Ascending aorta (tissue), 2 donors: Measurements from ENCODE around the gene CHAT. TPM values are rescaled to one million over a fixed set of nuclear protein-coding genes. Genes with fewer than 3 reads are reported as not detected.
A peak's percentile ranks its signal among the peaks of the same experiment; 100 is the strongest.

Source experiments
- DNase-seq, 2 donors: peaks; one replicate each; pipeline ENCODE4 v3.0.0-alpha.2; 2019; ENCODE audit warnings: low spot score in 2 of 2
- H3K27ac ChIP-seq, 2 donors: fragments of 200-600 bp; sonication (generic); one replicate each; pipeline ENCODE4 v1.5.1; 2016 to 2017; ENCODE audit warnings: mild to moderate bottlenecking in 1 of 2
- H3K27me3 ChIP-seq: fragments of 200-600 bp; sonication (generic); one replicate; pipeline ENCODE4 v1.5.1; 2017
- H3K36me3 ChIP-seq, 2 donors: fragments of 200-600 bp; sonication (generic); one replicate each; pipeline ENCODE4 v1.5.1; 2016
- H3K4me1 ChIP-seq, 2 donors: fragments of 200-600 bp; sonication (generic); one replicate each; pipeline ENCODE4 v1.5.1; 2016 to 2017; ENCODE audit warnings: mild to moderate bottlenecking in 1 of 2
- H3K4me3 ChIP-seq, 2 donors: fragments of 200-600 bp; sonication (generic); one replicate each; pipeline ENCODE4 v1.5.1; 2016 to 2017; ENCODE audit warnings: mild to moderate bottlenecking in 1 of 2
- H3K9me3 ChIP-seq, 2 donors: fragments of 200-600 bp; sonication (generic); one replicate each; pipeline ENCODE4 v1.5.1; 2016
- CTCF ChIP-seq, 3 experiments: fragments of 200-600 bp in 2 of 3; fragments of 450-650 bp in 1 of 3; sonication (generic) in 2 of 3; IDR thresholded peaks; one replicate each; pipeline ENCODE4 v1.5.1; 2016 to 2019; ENCODE audit warnings: antibody characterized with exemption in 3 of 3, mild to moderate bottlenecking in 1 of 3, moderate library complexity in 1 of 3
- intact Hi-C: fragments of 100-400 bp; cut with DNase I; formaldehyde crosslinking; loops from one replicate; pipeline ENCODE4 v1.15.1; 2023
- total RNA-seq: library from RNA; depleted of rRNA; stranded (reverse); fragments of >200 nt; gene quantifications from one replicate; pipeline ENCODE4 v1.1.0, GENCODE V29; 2016

CHAT gene
- total RNA-seq, 1 donor from 2014 or later, result not detected

DNA sequence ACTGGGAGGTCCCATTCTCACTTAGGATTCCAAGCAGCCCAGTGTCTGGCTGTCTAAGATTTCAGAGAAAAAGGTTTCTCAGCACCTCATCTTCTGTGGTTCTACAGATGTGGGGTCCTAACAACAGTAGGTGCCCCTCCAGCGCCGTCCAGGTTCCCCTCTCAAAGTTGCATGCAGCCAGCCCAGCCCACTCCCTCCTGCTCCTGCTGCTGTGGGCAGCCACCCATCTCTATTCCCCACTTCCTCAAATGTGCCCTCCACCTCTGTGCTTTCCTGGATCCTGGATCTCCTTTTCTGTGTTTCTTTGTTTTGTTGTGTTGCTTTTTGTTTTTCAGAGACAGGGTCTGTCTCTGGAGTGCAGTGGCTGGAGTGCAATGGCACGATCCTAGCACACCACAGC lies 17.0 kb upstream of the CHAT start:
- Histone ChIP-seq H3K4me3 (no peak overlapping the region), H3K36me3 (no peaks in the 10 kb centered on the region), H3K27ac (no peak overlapping the region), H3K4me1 (no peaks in the 10 kb centered on the region), H3K9me3 (no peaks in the 10 kb centered on the region), H3K27me3 (no peaks in the 10 kb centered on the region)
- peak in 1 of 2 donors; percentile 44 for DNase-seq
- intact Hi-C loops, result loop anchor here (10.0 kb wide), 1 partner anchor 468 kb away; the partner anchor contains the start of gene WASHC2A
- no peak for TF ChIP-seq CTCF (IDR thresholded peaks at IDR 0.05)

GRCh38 chr10:49597426-49598163 lies 16.2 kb upstream of the CHAT start:
- intact Hi-C loops, result loop anchor here (10.0 kb wide), 1 partner anchor 467 kb away; the partner anchor contains the start of gene WASHC2A

DNA sequence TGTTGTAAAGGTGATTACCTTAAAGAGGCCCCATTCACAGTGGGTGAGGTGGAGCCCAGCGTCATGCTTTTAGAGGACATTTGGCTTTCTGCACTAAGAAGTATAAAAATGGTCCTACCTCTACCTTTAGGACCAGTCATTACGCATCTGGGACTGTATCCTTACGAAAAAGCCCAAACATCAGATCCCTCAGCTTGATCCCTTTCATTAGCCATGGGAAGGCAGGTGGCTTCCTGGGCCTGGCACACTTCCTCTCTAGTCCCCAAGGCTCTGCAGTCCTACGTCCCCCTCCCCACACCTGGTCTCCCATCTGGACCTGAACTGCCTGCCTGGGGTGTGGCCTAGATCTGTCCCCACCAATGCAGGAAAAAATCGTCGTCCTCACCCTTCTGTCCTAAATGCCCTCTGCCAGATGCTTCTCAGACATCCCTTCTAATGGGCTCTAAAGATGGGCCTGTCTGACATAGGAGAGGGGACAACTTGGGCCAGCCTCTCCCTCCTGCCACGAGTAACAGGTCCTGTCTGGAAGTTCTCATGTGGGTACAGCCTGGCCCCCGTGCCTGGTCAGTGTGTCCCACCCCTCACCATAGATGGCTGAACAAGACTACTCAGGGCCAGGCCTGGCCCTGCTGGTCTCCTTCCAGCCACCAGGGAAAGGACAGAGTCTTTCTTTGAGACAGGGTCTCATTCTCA lies 15.5 kb upstream of the CHAT start:
- H3K9me3 ChIP-seq, result no peaks in the 10 kb centered on the region
- no peak for TF ChIP-seq CTCF (IDR thresholded peaks at IDR 0.05)
- no peak overlapping the region for H3K4me3 ChIP-seq
- H3K4me1 ChIP-seq, result no peaks in the 10 kb centered on the region
- H3K27ac ChIP-seq, result no peak overlapping the region
- H3K27me3 ChIP-seq, result no peaks in the 10 kb centered on the region
- intact Hi-C loops, result loop anchor here (10.0 kb wide), 1 partner anchor 466 kb away; the partner anchor contains the start of gene WASHC2A
- DNase-seq, result no peak
- no peaks in the 10 kb centered on the region for H3K36me3 ChIP-seq

More at GRCh38 chr10:49597426-49598163, 16.2 kb upstream of the CHAT start:
- H3K4me3 ChIP-seq, result no peak overlapping the region
- no peaks in the 10 kb centered on the region for H3K36me3 ChIP-seq
- peak in 1 of 2 donors; percentile 28 for DNase-seq
- H3K9me3 ChIP-seq, result no peaks in the 10 kb centered on the region
- no peak for TF ChIP-seq CTCF (IDR thresholded peaks at IDR 0.05)
- no peaks in the 10 kb centered on the region for H3K4me1 ChIP-seq
- H3K27ac ChIP-seq, result no peak overlapping the region
- H3K27me3 ChIP-seq, result no peaks in the 10 kb centered on the region

DNA sequence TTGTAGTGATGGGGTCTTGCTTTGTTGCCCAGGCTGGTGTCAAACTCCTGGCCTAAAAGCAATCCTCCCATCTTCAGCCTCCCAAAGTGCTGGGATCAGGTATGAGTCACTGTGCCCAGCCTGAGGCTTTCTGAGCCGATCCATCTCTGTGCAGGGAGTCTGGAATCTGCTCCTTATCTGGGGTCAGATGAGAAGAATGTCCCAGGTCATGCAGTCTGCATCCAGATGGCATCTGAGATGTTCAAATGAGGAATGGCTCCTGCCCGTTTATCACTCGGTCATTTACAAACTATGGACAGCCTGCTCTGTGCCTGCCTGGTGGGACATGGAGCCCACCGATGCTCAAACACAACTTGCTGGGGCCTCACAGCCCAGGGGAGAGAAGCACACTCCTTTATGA lies 14.9 kb upstream of the CHAT start:
- Histone ChIP-seq H3K4me1 (no peaks in the 10 kb centered on the region), H3K36me3 (no peaks in the 10 kb centered on the region), H3K27ac (no peak overlapping the region), H3K4me3 (no peak overlapping the region), H3K27me3 (no peaks in the 10 kb centered on the region), H3K9me3 (no peaks in the 10 kb centered on the region)
- intact Hi-C loops, result loop anchor here (10.0 kb wide), 1 partner anchor 466 kb away; the partner anchor contains the start of gene WASHC2A
- no peak for TF ChIP-seq CTCF (IDR thresholded peaks at IDR 0.05)
- DNase-seq, result no peak

- no peak overlapping the region for H3K27ac ChIP-seq
- TF ChIP-seq CTCF (IDR thresholded peaks at IDR 0.05), result no peak
- H3K4me1 ChIP-seq, result no peaks in the 10 kb centered on the region
- no peaks in the 10 kb centered on the region for H3K9me3 ChIP-seq
- intact Hi-C loops, result loop anchor here (10.0 kb wide), 1 partner anchor 465 kb away; the partner anchor contains the start of gene WASHC2A
- H3K4me3 ChIP-seq, result no peak overlapping the region
- H3K27me3 ChIP-seq, result no peaks in the 10 kb centered on the region
- peak in 1 of 2 donors; percentile 37 for DNase-seq
- no peaks in the 10 kb centered on the region for H3K36me3 ChIP-seq
Observed at GRCh38 chr10:49599546-49599945, 14.3 kb upstream of the CHAT start.
